HG03097 (cell line): ENCODE measurements around the gene ALDH1L1.

Experiments used
- ATAC-seq: cut with Tn5 transposase; IDR thresholded peaks from one replicate; pipeline ENCODE4 v1.9.1; 2021; ENCODE audit not compliant: unreplicated experiment, low FRiP score

The ALDH1L1 gene

GRCh38 chr3:126197343-126197742 is 17.0 kb upstream of the ALDH1L1 start:
- ATAC-seq: no peak

GRCh38 chr3:126194713-126195305 is 14.4 kb upstream of the ALDH1L1 start:
- no peak for ATAC-seq

- ATAC-seq: no peak
Observed at GRCh38 chr3:126191246-126191645, 10.9 kb upstream of the ALDH1L1 start.

GRCh38 chr3:126187920-126188319 is 7.5 kb upstream of the ALDH1L1 start:
- no peak for ATAC-seq

- ATAC-seq: no peak
Observed at GRCh38 chr3:126186749-126187148, 6.4 kb upstream of the ALDH1L1 start.

GRCh38 chr3:126186271-126186670 is 5.9 kb upstream of the ALDH1L1 start:
- ATAC-seq: no peak

- no peak for ATAC-seq
Observed at GRCh38 chr3:126184465-126185000, 4.1 kb upstream of the ALDH1L1 start.

- ATAC-seq: no peak
Observed at GRCh38 chr3:126181398-126181725, 976 bp upstream of the ALDH1L1 start.

GRCh38 chr3:126179825-126180476 is 435 bp downstream of the ALDH1L1 start:
- no peak for ATAC-seq

- no peak for ATAC-seq
Observed at GRCh38 chr3:126170073-126170777, 10.2 kb downstream of the ALDH1L1 start.

GRCh38 chr3:126167566-126167965 is 12.8 kb downstream of the ALDH1L1 start:
- ATAC-seq: no peak

GRCh38 chr3:126166009-126166408 is 14.4 kb downstream of the ALDH1L1 start:
- ATAC-seq: no peak

- no peak for ATAC-seq
Observed at GRCh38 chr3:126161309-126161708, 19.1 kb downstream of the ALDH1L1 start.

- no peak for ATAC-seq
Observed at GRCh38 chr3:126160243-126161210, 19.9 kb downstream of the ALDH1L1 start.

GRCh38 chr3:126159476-126159875 is 20.9 kb downstream of the ALDH1L1 start:
- ATAC-seq: no peak

- ATAC-seq: no peak
Observed at GRCh38 chr3:126158912-126159454, 21.4 kb downstream of the ALDH1L1 start.

GRCh38 chr3:126158016-126158911 is 22.1 kb downstream of the ALDH1L1 start:
- no peak for ATAC-seq

- no peak for ATAC-seq
Observed at GRCh38 chr3:126157083-126157768, 23.2 kb downstream of the ALDH1L1 start.

GRCh38 chr3:126156468-126156867 is 23.9 kb downstream of the ALDH1L1 start:
- ATAC-seq: no peak
